Body of pancreas (tissue), 4 donors: ENCODE results near the gene ST7L.

Source experiments
- POLR2A ChIP-seq, 3 donors: fragments of 450-650 bp; IDR thresholded peaks; one replicate each; pipeline ENCODE4 v1.6.1; 2016; ENCODE audit warnings: antibody characterized with exemption in 3 of 3, mild to moderate bottlenecking in 2 of 3
- TF ChIP-seq, protein P1 (sequence below), 7 experiments: fragments of 450-650 bp in 4 of 7; fragments of 200-600 bp in 3 of 7; sonication (generic) in 3 of 7; IDR thresholded peaks; one replicate each; pipeline ENCODE4 v1.5.1; 2016 to 2019; ENCODE audit warnings: antibody characterized with exemption in 7 of 7

DNA sequence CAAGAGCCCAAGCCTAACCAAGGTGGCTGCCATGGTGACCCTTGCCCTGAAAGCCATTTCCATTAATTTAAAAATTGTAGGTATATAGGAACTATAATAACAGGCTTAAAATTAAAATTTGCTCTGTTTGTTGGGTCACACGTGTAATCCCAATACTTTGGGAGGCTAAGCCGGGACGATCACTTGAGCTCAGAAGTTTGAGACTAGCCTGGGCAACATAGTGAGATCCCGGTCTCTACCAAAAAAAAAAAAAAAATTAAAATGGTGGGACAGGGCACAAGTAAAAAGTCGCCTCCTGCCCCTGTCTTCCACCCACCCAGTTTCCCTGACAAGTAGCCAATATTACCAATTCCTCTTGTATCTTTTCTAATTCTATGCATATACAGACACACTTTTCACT is 7.3 kb upstream of the ST7L start:
- TF ChIP-seq, protein P1, sequence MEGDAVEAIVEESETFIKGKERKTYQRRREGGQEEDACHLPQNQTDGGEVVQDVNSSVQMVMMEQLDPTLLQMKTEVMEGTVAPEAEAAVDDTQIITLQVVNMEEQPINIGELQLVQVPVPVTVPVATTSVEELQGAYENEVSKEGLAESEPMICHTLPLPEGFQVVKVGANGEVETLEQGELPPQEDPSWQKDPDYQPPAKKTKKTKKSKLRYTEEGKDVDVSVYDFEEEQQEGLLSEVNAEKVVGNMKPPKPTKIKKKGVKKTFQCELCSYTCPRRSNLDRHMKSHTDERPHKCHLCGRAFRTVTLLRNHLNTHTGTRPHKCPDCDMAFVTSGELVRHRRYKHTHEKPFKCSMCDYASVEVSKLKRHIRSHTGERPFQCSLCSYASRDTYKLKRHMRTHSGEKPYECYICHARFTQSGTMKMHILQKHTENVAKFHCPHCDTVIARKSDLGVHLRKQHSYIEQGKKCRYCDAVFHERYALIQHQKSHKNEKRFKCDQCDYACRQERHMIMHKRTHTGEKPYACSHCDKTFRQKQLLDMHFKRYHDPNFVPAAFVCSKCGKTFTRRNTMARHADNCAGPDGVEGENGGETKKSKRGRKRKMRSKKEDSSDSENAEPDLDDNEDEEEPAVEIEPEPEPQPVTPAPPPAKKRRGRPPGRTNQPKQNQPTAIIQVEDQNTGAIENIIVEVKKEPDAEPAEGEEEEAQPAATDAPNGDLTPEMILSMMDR (IDR thresholded peaks at IDR 0.05): no peak
- TF ChIP-seq POLR2A (IDR thresholded peaks at IDR 0.05): no peak
